SU-DHL-6 (cell line): ENCODE measurements around the gene NR2E1.

ENCODE experiments used
- CTCF ChIP-seq: fragments of 200-600 bp; sonication (generic); IDR thresholded peaks from one replicate; pipeline ENCODE4 v1.5.1; 2017; ENCODE audit warnings: antibody characterized with exemption, mild to moderate bottlenecking, low read length, moderate library complexity; ENCODE audit not compliant: insufficient read depth, poor library complexity, severe bottlenecking
- EZH2phosphoT487 ChIP-seq: fragments of 200-600 bp; sonication (generic), shearing (Covaris generic); conservative IDR thresholded peaks from 2 replicates; pipeline ENCODE4 v1.6.1; 2018; ENCODE audit warnings: mild to moderate bottlenecking, antibody characterized with exemption, low read length, moderate library complexity, mixed read lengths

- no peak for TF ChIP-seq CTCF
- no peak for TF ChIP-seq EZH2phosphoT487
Measured at GRCh38 chr6:108142240-108142639, 23.6 kb upstream of the NR2E1 start.
